Sciatic nerve (tissue), 2 donors: ENCODE results near the gene AIM2. TPM values are rescaled to one million over a fixed set of nuclear protein-coding genes. Genes with fewer than 3 reads are reported as not detected.
"Not testable (repeated sequence)": the region's sequence is repeated elsewhere in the genome, so short reads cannot be mapped to it uniquely, and the experiment has no call there.

Source experiments
- ATAC-seq: fragments of 200-7000 bp; cut with Tn5 transposase; one replicate; pipeline ENCODE4 v1.9.1; 2020; ENCODE audit warnings: mild to moderate bottlenecking, moderate library complexity
- DNase-seq: peaks from one replicate; pipeline ENCODE4 v3.0.0-alpha.2; 2020; ENCODE audit warnings: low spot score
- intact Hi-C: fragments of 100-400 bp; cut with DNase I; formaldehyde crosslinking; loops from one replicate; pipeline ENCODE4 v1.14.2; 2022
- total RNA-seq: library from RNA; stranded (reverse); fragmentation: NEBNext Ultra II Directional; extraction: Animal tissue kit (Norgen Biotek cat#: 25700); gene quantifications from one replicate; pipeline ENCODE4 v1.2.1, GENCODE V29; 2021
- donor health status: DM: no; HTN: no; CAD: no.
- donor health status: DM: no; HTN: no; CAD: no.

AIM2 gene
- total RNA-seq, 1 donor from 2014 or later: 1.5 TPM

DNA sequence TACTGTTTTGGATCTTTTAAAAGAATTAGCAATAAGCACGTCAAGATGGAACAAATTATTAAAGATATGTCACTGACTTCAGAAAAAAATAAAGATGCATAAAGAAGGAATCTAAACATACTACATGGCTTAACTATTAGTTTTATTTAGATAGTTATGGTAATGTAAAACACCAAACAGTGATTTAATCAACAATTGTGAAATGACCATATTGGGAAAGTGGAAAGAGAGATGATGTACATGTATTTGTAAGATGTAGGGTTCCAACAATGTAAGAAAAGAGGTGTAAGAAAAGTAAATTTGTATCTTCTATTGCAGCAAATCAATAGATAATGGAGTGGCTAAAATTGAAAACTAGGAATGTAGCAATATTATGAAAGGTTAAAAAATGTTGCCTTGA lies 6.4 kb upstream of the AIM2 start:
- intact Hi-C loops: no loop called here
- ATAC-seq (no peak), DNase-seq (no peak)

DNA sequence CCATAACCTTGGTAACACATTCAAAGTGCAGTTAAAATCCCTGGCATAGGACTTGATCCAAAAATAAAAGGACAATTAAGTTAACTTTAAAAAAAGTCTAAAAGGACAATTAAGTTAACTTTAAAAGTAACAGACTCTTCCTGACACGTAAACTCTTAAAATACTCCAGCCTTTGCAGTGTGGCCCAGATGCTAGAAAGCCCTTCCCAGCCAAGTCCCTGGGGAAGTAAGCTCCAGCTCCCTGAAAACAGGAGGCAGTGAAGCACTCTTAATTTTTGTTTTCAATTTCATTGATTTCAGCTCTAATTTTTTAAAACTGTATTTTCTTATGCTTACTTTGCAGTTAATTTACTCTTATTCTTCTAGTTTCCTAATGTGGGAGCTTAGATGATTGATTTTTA lies 5.1 kb upstream of the AIM2 start:
- intact Hi-C loops: no loop called here
- no peak for DNase-seq
- ATAC-seq: no peak

DNA sequence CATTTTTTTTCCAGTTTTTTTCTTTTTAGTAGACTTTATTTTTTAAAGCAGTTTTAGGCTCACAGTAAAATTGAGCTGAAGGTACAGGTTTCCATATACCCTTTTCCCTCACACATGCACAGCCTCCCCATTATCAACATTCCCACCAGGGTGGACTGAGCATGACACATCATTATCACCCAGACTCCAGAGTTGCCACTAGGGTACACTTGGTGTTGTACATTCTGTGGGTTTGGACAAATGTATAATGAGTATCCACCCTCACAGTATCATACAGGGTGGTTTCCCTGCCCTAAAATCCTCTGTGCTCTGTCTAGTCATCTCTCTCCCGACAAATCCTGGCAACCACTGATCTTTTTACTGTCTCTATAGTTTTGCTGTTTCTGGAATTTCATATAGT lies 3.0 kb upstream of the AIM2 start:
- ATAC-seq (no peak), DNase-seq (no peak)
- intact Hi-C loops: no loop called here

DNA sequence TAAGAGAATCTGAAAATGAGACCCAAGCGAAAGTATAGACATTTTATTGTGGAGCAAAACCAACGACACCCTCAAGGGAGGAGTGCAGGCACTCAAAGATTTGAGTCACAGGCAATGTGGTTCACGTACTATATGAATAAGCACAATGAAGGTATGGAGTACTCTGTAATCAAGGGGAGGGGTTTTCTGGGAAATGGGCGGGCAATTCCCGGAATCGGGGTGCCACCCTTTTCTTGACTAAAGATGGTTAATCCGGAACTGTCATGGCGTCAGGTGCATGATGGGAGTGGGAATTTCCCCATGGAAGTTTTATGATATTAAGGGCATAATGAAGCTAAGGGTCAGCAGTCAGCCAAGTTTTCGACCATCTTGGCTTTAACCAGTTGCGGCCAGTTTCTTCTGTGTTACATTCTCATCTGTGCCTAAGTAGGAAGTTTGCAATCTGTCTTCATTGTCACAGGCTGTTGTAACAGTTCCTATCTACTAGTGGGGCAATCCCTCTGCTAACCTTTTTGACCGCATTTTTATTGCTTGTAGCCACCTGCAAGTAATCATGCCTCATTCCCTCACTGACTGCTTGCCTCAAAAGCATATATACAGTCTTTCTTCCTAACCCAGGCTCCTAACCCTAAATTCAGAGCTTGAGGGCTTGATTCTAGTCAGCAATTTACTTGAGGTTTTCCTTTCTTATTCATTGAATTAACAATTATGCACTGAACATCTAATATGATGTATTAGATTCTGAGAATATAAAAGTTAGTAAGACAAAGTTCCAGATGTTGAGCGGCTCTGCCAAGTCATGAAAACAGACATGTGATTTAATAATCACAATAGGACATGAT lies 775 bp upstream of the AIM2 start:
- intact Hi-C loops: no loop called here
- DNase-seq (peak; percentile 62), ATAC-seq (no peak)

DNA sequence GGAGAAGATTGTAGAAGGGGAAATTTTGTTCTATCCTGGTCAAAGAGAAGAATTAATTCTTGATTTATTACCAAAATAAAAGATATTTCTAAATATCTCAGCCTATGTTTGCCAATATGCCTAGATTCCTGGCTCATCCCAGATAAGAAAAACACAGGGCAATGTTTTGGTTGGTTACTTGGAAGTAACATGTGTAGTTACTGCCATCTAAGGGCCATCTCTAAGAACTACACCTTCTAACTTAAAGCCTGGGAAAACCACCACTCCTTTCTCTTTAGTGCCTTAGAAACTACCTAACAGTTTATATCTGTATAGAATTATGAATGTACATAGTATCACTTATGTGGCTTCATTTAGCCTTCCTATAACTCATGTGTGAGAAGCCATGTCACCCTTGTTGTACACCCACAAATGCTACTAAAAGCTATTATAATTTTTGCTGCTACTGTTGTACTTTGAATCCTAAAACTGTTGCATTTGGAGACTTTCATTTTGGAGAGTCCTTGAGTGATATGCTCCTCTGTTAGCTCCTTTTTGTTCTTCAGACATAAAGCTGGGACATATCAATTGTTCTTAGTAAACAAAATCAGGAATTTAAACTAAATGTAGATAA lies 4.5 kb downstream of the AIM2 start:
- DNase-seq (no peak), ATAC-seq (peak; percentile 83)
- intact Hi-C loops: no loop called here

DNA sequence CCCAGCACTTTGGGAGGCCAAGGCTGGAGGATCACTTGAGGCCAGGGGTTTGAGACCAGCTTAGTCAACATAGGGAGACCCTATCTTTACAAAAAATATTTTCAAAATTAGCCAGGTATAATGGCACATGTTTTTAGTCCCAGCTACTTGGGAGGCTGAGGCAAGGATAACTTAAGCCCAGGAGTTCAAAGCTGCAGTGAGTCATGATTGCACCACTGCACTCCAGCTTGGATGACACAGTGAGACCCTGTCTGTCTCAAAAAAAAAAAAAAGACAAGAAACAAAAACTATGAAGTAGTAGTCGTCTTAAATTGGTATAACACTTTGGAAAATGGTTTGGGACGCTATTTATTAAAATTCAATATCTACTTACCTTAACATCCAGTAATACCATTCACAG lies 7.7 kb downstream of the AIM2 start:
- ATAC-seq (no peak), DNase-seq (no peak)
- intact Hi-C loops: no loop called here

DNA sequence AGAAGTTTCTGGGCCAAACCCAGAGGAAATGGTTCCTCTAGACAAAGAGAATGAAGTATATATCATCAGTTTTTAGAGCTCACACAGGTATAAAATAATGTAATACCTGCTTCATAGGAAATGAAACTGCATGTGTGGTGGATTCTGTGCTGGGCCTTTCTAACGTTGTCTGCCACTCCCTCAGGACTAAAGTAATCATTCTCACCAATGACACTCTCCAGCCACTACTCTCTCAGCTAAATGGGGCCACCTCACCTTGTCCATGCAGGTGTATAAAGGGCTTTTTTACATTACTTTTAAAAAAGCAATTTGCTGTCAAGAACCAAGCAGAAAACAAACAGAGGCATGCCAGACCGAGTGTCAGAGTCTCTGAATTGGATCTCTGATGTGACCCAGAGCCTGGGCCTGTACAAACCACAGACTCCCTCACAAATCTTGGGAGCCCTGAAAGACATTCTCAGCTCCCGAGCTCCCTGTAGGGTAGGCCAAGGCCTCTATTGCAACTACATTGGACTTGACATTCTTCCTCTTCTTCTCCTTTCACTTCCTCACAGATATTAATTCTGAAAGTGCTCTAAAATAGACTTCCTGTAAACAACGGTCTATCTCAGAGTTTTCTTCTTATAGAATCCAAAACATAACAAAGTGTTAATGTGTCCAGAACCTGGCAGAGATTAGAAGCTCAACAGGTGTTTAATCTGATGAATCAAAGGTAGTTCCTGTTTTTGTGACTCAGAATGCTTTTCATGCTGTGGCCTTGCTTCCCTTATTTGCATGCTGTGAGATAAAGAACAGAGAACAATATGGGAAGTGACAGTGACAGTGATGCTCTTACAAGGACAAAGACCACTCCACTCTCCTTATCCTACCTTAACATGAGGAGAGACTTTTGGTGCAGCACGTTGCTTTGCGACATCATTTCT lies 8.6 kb downstream of the AIM2 start:
- peak; percentile 69 for ATAC-seq

DNA sequence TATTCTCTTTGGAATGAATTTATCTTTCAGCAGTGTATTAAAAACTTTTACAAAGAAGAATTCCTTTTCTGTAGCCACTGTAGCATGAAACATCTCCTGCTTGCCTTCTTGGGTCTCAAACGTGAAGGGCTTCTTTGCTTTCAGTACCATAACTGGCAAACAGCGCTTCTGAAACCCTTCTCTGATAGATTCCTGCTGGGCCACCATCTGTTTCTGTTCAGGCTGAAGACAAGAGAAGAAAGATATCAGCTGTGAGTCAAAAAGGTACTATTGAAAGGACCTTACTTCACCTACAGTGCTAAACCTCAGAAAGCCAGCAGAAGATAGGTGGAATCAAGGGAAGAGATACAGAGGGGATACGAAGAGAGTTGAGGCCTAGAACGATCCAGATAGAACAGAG lies 10.5 kb downstream of the AIM2 start:
- intact Hi-C loops: no loop called here
- ATAC-seq: no peak
- DNase-seq: no peak

More for the DNA sequence above, 8.6 kb downstream of the AIM2 start:
- no peak for DNase-seq
- intact Hi-C loops: no loop called here

DNA sequence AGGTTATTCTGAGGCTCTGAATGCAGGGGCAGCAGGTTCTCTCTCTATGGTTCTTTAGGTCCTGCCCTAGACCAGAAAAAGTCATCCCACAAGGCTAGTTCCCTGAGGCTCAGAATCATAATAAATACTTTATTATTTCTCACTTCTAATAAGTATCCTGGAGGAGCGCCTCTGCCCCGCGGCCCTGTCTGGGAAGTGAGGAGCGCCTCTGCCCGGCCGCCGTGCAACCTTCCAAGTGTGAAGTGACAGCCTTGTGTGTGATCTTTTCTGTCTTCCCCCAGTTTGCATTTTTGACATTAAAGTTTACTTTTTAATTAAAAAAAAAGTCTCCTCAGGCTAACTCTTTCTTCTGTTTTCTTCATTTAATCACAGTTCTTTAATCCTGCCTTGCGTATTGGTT lies 11.5 kb downstream of the AIM2 start:
- intact Hi-C loops: no loop called here
- ATAC-seq: no peak
- DNase-seq: no peak

DNA sequence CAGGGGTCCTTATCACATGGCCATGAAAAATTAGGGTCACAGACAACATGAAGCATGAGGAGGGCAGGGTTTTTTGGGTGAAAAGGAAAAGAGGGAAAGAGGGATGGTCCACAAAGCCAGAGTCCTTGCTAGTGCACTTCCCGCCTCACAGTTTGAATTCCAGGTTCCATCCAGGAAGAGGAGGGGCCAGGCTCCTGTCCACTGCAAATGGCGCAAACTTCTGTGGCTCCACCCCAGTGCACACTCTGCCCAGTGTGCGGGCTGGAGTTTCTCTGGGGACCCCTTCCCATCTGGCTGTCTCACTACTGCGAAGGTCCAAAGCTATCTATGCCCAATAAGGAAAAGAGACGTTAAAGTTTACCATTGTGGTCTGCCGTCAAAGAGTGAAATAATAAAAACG lies 17.8 kb downstream of the AIM2 start:
- ATAC-seq (no peak), DNase-seq (no peak)
- intact Hi-C loops: no loop called here

DNA sequence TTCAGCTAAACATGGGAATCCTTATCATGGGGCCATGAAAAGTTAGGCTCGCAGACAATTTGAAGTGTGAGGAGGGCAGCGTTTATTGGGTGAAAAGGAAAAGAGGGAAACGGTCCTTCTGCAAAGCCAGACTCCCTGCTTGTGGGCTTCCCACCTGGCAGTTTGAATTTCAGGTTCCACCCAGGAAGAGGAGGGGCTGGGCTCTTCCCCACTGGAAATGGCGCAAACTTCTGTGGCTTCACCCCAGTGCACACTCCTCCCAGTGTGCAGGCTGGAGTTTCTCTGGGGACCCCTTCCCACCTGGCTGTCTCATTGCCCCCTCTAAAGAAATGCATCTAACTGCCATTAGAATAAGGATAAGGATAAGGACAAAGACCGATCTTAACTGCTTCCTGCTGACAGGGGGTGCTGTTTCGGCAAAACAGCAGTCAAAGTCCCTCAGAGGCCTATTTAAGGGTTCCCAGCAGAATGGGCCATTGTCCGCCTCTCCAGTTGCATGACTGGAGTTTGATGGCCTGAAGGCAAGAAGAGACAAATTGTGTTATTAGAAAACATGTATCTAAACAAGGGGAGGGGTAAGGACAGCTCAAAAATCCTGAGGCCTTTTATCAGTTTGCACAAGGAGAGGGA lies 20.4 kb downstream of the AIM2 start:
- ATAC-seq (no peak), DNase-seq (no peak)
- intact Hi-C loops: no loop called here

DNA sequence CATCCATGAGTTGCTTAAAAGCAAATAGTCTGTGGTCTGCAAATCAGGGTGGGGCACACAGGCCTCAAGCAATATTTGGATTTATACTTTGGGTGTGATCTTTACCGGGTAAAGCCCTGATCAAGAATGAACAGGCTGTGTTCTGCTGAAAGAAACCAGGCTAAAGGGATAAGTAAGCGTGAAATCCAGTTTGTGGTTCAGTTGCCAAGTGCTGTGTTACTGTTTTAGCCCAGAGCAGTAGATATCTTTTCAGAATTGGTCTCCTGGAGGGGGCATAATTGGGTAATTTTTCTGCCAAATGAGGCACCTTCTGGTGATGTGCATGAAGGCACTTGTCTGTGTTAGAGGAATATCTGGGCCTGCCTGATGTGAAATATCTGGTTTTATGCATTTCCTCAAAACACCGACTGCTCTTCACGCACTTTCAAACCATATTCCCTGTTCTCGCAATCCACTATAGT lies 21.4 kb downstream of the AIM2 start:
- intact Hi-C loops: no loop called here
- DNase-seq: no peak
- ATAC-seq: no peak

DNA sequence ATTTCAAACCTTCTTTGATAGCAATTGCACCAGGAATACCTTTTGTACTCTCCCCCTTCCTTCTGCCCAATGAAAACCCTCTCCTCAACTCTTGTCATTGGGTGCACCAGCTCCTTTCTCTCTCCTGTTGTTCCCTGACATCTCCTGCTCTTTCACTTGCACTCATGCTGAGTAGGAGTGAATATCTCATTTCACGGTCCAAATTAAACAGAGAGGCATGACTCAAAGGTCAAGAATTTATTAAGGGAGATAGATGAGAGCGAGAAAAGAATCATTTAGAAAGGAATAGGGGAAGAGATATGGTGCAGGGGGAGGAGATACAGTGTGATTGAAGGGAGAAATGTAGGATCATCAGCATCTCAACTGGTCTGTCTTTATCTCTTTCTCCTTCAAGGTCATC lies 22.1 kb downstream of the AIM2 start:
- DNase-seq (no peak), ATAC-seq (no peak)
- intact Hi-C loops: no loop called here

DNA sequence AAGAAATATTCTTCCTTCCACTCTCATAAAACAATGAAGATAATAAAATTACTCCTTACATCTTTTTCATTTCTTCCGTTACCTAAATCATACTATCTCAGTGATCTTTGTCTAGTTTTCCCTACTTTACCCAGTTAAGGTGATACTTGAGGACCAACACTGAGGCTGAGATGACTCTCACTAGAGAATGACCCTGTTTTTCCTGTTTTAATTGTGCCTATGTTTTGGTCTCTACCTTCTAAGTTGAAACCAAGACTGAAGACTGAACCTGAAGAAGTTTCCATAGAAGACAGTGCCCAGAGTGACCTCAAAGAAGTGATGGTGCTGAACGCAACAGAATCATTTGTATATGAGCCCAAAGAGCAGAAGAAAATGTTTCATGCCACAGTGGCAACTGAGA lies 25.1 kb downstream of the AIM2 start:
- no peak for ATAC-seq
- intact Hi-C loops: no loop called here
- no peak for DNase-seq

DNA sequence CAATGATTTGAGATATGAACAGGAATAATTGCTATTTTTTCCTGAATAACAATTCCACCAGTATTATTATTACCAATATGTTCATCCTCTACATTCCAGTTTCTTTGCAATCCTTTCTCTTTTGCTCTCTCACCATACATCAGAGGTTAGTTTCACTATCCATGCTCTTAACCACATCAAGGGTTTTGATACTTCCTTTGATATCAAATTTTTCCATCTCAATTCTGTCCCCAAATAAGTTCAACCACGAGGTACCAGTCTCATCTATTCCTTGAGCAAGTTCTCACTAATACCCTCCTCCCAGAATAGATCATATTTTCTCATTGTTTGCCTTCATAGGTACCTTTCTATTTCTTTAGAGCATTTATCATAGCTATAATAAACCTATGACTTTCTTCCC lies 30.1 kb downstream of the AIM2 start:
- intact Hi-C loops, ATAC-seq, DNase-seq: not testable (repeated sequence)

DNA sequence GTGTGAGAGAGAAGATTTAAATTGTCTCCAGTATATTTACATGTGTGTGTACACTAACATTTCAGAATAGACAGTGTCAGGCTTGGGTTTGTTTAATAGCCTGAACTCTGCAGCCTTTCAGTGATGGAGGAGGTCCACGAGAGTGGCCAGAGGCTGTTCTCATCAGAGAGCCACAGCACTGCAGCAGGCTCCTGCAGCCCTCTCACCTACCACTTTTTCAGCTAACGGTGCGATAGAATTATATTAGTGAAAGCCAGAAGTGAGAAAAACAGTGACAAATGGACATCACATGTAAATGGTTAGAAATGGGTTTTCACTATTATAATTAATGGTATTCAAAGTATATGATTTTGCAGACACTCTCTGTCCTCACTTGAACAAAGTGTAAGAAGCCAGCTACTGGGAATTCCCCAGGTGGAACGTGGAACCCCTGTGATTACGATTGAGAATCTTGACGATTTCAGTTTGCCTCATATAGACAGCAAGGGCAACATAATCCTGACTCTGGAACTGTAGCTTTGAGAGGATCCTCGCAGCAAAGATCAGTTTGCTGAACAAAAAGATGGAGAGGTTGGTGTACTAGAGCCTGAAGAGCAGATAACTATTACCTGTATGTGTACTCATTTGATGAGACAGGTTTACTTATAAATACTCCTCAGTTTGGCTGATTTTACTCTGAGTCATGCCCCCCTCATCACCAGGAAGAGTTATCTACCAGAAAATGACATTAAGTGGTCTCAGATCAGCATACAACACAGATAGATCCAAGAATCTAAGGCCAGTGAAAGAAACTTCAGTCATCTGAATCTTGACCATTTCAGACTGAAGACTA lies 35.5 kb downstream of the AIM2 start:
- intact Hi-C loops: no loop called here
- DNase-seq (no peak), ATAC-seq (no peak)

DNA sequence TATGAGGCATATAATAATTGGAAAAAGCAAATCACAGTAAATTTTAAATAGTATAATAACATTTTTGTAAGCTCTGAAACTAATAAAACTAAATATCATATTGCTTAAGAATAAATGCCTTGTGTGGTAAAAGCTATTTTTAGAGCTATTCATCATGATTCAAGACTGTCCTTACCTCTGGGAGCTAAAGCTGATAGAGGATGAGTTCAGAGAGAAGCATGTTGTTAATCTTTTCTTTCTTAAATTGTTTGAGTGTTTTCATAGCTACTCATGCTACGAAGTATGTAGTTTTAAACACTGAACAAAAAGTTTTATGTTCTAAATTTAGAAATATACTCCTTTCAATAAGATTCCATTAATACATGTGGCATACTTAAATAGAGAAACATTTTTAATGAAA lies 36.4 kb downstream of the AIM2 start:
- intact Hi-C loops: no loop called here
- ATAC-seq (no peak), DNase-seq (no peak)

DNA sequence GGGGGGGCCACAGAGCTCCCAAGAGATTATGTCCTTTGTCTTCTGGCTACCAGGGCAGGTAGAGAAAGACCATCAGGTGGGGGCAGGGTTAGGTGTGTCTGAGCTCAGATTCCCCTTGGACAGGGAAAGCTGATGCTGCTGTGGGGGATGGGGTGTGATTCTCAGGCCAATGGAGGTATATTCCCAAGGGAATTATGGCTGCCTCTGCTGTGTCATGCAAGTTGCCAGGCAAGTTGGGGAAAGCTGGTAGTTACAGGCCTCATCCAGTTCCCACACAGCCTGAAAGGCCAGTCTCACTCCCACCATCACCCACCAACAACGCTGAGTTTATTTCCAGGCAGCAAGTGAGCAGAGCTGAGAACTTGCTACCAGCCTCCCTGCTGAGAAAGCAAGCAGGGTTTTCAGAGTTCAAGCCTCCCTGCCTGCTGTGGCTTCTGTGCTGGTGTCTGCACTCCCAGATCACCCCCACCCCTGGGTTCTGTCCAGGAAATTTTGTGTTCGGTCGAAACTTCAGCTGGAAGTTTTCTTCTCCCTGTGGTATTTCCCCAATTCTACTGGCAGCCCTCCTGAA lies 45.6 kb downstream of the AIM2 start:
- intact Hi-C loops: no loop called here
- DNase-seq (no peak), ATAC-seq (no peak)
